Urothelium cell line (cell line): ENCODE measurements around the gene GOLGA5.
A peak's percentile ranks its signal among the peaks of the same experiment; 100 is the strongest.
"Not testable (repeated sequence)": the region's sequence is repeated elsewhere in the genome, so short reads cannot be mapped to it uniquely, and the experiment has no call there.

Source experiments
- DNase-seq: peaks from one replicate; pipeline ENCODE4 v3.0.0; 2011; ENCODE audit warnings: low spot score, mixed read lengths
- FAIRE-seq: peaks from 2 replicates; lab custom pipeline; 2011; peaks lifted over from hg19 to GRCh38; lab: Jason Lieb, UNC

The GOLGA5 gene

GRCh38 chr14:92775292-92775691 is 18.8 kb upstream of the GOLGA5 start:
- not testable (repeated sequence) for FAIRE-seq, DNase-seq

GRCh38 chr14:92778868-92779565 is 15.1 kb upstream of the GOLGA5 start:
- FAIRE-seq: not testable (repeated sequence)

GRCh38 chr14:92780444-92781232 is 13.5 kb upstream of the GOLGA5 start:
- FAIRE-seq: no peak

More at GRCh38 chr14:92778868-92779565, 15.1 kb upstream of the GOLGA5 start:
- DNase-seq: not testable (repeated sequence)

DNA sequence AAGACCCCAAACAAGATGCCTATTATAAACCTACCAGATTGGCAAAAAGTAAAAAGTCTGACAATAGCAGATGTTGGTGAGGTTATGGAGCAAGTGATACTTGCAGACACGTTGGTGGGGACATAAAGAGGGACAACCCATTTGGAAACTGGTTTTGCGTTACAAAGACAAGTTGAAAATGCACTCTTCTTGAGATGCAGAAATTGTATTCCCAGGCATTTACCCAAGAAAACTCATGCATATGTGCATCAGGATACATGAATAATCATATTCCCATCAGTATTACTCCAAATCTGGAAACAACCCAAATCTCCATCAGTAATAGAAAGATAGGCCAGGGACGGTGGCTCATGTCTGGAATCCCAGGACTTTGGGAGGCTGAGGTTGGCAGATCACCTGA is 12.8 kb upstream of the GOLGA5 start:
- DNase-seq (no peak), FAIRE-seq (no peak)

More at GRCh38 chr14:92780444-92781232, 13.5 kb upstream of the GOLGA5 start:
- peak; percentile 20 for DNase-seq

- DNase-seq (peak; percentile 23), FAIRE-seq (no peak)
Observed at GRCh38 chr14:92783813-92784431, 10.2 kb upstream of the GOLGA5 start.

GRCh38 chr14:92785667-92786426 is 8.3 kb upstream of the GOLGA5 start:
- FAIRE-seq: no peak
- DNase-seq: peak; percentile 49

GRCh38 chr14:92786427-92786756 is 7.7 kb upstream of the GOLGA5 start:
- no peak for FAIRE-seq

GRCh38 chr14:92787554-92787953 is 6.6 kb upstream of the GOLGA5 start:
- no peak for FAIRE-seq

More at GRCh38 chr14:92786427-92786756, 7.7 kb upstream of the GOLGA5 start:
- DNase-seq: no peak

GRCh38 chr14:92789457-92790089 is 4.5 kb upstream of the GOLGA5 start:
- no peak for DNase-seq
- FAIRE-seq: no peak

More at GRCh38 chr14:92787554-92787953, 6.6 kb upstream of the GOLGA5 start:
- DNase-seq: no peak

- no peak for DNase-seq
- no peak for FAIRE-seq
Observed at GRCh38 chr14:92792885-92793284, 1.2 kb upstream of the GOLGA5 start.

- FAIRE-seq (no peak), DNase-seq (peak; percentile 2)
Observed at GRCh38 chr14:92794547-92794941, 439 bp downstream of the GOLGA5 start.

- DNase-seq (no peak), FAIRE-seq (no peak)
Observed at GRCh38 chr14:92794961-92795360, 856 bp downstream of the GOLGA5 start.

DNA sequence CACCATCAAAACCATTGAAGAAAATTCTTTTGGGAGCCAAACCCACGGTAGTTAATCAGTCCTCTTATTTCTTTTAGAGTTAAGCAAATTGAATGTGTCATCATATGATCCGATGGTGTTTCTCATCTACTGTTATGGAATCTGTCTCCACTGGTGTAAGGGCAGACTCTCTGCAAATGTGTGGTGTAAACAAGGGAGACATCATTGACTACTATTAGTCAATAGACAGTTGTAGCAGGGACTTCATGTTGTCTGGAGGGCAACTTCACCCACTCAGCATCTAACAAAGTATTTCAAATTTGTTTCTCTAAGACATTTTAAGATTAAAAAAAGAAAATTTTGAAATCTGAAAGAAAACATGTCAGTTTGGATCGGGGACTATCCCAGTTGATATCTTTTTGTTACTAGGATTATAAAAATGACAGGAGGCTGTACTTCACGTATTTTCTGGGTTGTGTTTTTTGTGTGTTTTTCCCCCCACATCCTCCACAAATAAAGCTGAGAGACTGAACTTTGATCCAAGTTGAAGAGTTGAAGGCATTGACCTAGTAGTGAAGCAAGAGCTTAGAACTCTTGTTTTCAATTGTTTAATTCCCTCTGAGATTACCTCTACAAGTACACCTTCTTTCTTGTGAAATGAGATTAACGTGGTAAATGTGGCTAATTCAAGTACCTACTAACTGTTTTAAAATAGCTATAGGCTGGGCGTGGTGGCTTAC is 4.0 kb downstream of the GOLGA5 start:
- FAIRE-seq (no peak), DNase-seq (no peak)

DNA sequence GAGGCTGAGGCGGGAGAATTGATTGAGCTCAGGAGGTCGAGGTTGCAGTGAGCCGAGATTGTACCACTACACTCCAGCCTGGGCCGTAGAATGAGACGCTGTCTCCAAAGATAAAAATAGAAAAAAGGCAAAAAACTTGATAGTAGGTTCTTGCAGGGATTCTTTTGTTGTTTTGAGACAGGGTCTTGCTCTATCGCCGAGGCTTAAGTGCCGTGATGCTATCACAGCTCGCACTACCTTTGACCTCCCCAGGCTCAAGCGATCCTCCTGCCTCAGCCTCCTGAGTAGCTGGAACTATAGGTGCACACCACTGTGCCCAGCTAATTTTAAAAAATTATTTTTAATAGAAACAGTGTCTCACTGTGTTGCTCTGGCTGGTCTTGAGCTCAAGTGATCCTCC is 4.7 kb downstream of the GOLGA5 start:
- no peak for DNase-seq
- FAIRE-seq: no peak

DNA sequence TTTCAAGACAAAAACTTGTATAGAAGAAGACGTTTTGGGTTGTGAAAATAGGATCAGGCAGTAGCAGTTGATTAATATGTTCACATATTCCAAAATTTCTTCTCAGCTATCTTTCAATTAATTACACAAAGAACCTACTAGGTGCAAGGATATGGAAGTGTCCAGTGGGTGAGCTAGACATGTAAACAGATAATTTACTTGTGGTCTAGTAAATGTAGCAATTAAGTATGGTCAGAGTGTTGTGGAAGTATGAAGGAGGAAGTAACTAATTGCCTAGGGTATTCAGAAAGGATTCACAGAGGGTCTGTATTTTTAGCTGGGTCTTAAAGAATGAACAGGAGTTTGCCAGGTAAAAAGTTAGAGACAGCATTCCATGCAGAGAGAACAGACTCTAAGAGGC is 5.9 kb downstream of the GOLGA5 start:
- FAIRE-seq (no peak), DNase-seq (no peak)

GRCh38 chr14:92800525-92800924 is 6.4 kb downstream of the GOLGA5 start:
- no peak for FAIRE-seq
- no peak for DNase-seq

DNA sequence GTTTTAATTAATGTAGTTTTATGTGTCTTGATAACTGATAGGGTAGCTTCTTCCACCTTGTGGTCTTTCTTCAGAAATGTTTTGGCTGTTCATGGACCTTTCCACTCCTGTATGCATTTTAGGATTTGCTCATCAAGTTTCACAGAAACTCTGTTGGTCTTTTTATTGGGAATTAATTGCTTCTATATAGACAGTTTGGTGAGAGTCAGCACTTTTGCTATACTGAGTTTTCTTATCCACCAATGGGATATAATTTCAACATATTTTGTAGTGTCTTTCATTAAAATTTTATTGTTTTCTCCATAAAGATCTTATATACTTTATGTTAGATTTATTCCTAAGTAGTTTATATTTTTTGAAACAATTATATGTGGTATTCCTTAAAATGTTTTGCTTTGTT is 7.8 kb downstream of the GOLGA5 start:
- no peak for DNase-seq

GRCh38 chr14:92802678-92803077 is 8.6 kb downstream of the GOLGA5 start:
- DNase-seq: no peak
- no peak for FAIRE-seq

More for the DNA sequence above, 7.8 kb downstream of the GOLGA5 start:
- FAIRE-seq: no peak

- FAIRE-seq (no peak), DNase-seq (no peak)
Observed at GRCh38 chr14:92813201-92813600, 19.1 kb downstream of the GOLGA5 start.
